ENCODE data around the gene PTK7. TPM values are rescaled to one million over a fixed set of nuclear protein-coding genes. Genes with fewer than 3 reads are reported as not detected.

PTK7 gene
- total RNA-seq, 2 experiments from 2014 or later = 13.0 to 18.5 TPM

GRCh38 chr6:43125119-43125518, 49.0 kb downstream of the PTK7 start:
- intact Hi-C loops (cut with micrococcal nuclease; ENCODE audit: unreplicated experiment) = no loop called here
- no peaks in the 10 kb centered on the region for H3K9me3 ChIP-seq (ENCODE audit: low read length)
- H3K4me1 ChIP-seq (ENCODE audit: insufficient read depth, low read length, poor library complexity, severe bottlenecking) = no peaks in the 10 kb centered on the region
- no TSS peak for BruUV-seq (replicated peaks)
- no peaks in the 10 kb centered on the region for H3K9me2 ChIP-seq (ENCODE audit: insufficient read depth, low read length)
- H3K36me3 ChIP-seq (ENCODE audit: insufficient read depth, low read length) = no peaks in the 10 kb centered on the region
- H3K27ac ChIP-seq (ENCODE audit: low read depth, low read length, poor library complexity, severe bottlenecking) = no peak overlapping the region
- H3K4me3 ChIP-seq (ENCODE audit: low read depth, low read length, poor library complexity, severe bottlenecking) = no peak overlapping the region
- ChIA-PET POLR2A (interaction anchor here (0.6 kb wide), 1 partner anchor 178 kb away, joined by 4 read pairs; no protein-coding TSS in a partner anchor), CTCF (ENCODE audit: unreplicated experiment) (no interaction called here)
- no peak overlapping the region for H2AFZ ChIP-seq (ENCODE audit: low read length)
- TF ChIP-seq CTCF (conservative IDR thresholded peaks at IDR 0.05; ENCODE audit: low read length) (no peak), EZH2phosphoT487 (IDR thresholded peaks at IDR 0.05; ENCODE audit: borderline replicate concordance, low read depth, low read length) (no peak)
- H3K4me2 ChIP-seq (ENCODE audit: low read length) = no peak overlapping the region
- no peaks in the 10 kb centered on the region for H4K20me1 ChIP-seq (ENCODE audit: insufficient read depth, low read length)
- no peaks in the 10 kb centered on the region for H3K79me2 ChIP-seq (ENCODE audit: insufficient read depth, low read depth, low read length)
- DNase-seq (ENCODE audit: low spot score) = no peak

GRCh38 chr6:43125555-43125954, 49.4 kb downstream of the PTK7 start:
- Histone ChIP-seq H3K27ac (ENCODE audit: low read depth, low read length, poor library complexity, severe bottlenecking) (no peak overlapping the region), H3K9me3 (ENCODE audit: low read length) (no peaks in the 10 kb centered on the region), H3K4me3 (ENCODE audit: low read depth, low read length, poor library complexity, severe bottlenecking) (no peak overlapping the region), H3K79me2 (ENCODE audit: insufficient read depth, low read depth, low read length) (no peaks in the 10 kb centered on the region), H2AFZ (ENCODE audit: low read length) (no peak overlapping the region), H4K20me1 (ENCODE audit: insufficient read depth, low read length) (no peaks in the 10 kb centered on the region), H3K36me3 (ENCODE audit: insufficient read depth, low read length) (no peaks in the 10 kb centered on the region), H3K4me2 (ENCODE audit: low read length) (no peak overlapping the region), H3K9me2 (ENCODE audit: insufficient read depth, low read length) (no peaks in the 10 kb centered on the region), H3K4me1 (ENCODE audit: insufficient read depth, low read length, poor library complexity, severe bottlenecking) (no peaks in the 10 kb centered on the region)
- CTCF ChIA-PET (ENCODE audit: unreplicated experiment) = no interaction called here
- no TSS peak for BruUV-seq (replicated peaks)
- no peak for TF ChIP-seq EZH2phosphoT487 (IDR thresholded peaks at IDR 0.05; ENCODE audit: borderline replicate concordance, low read depth, low read length)
- TF ChIP-seq CTCF (conservative IDR thresholded peaks at IDR 0.05; ENCODE audit: low read length) = no peak
- no peak for DNase-seq (ENCODE audit: low spot score)
- intact Hi-C loops (cut with micrococcal nuclease; ENCODE audit: unreplicated experiment) = no loop called here
- POLR2A ChIA-PET = interaction anchor here (0.6 kb wide), 1 partner anchor 179 kb away, joined by 4 read pairs; no protein-coding TSS in a partner anchor

- POLR2A ChIA-PET = no interaction called here
Observed at GRCh38 chr6:43127180-43127579, 51.1 kb downstream of the PTK7 start.

More at GRCh38 chr6:43127180-43127579, 51.1 kb downstream of the PTK7 start:
- intact Hi-C loops (cut with micrococcal nuclease; ENCODE audit: unreplicated experiment) = no loop called here
- H3K9me3 ChIP-seq (ENCODE audit: low read length) = no peaks in the 10 kb centered on the region
- H3K36me3 ChIP-seq (ENCODE audit: insufficient read depth, low read length) = no peaks in the 10 kb centered on the region
- TF ChIP-seq EZH2phosphoT487 (IDR thresholded peaks at IDR 0.05; ENCODE audit: borderline replicate concordance, low read depth, low read length) = no peak
- TF ChIP-seq CTCF (conservative IDR thresholded peaks at IDR 0.05; ENCODE audit: low read length) = no peak
- CTCF ChIA-PET (ENCODE audit: unreplicated experiment) = no interaction called here
- H4K20me1 ChIP-seq (ENCODE audit: insufficient read depth, low read length) = no peaks in the 10 kb centered on the region
- H3K79me2 ChIP-seq (ENCODE audit: insufficient read depth, low read depth, low read length) = no peaks in the 10 kb centered on the region
- BruUV-seq (replicated peaks) = no TSS peak
- H3K4me2 ChIP-seq (ENCODE audit: low read length) = no peak overlapping the region
- DNase-seq (ENCODE audit: low spot score) = no peak
- H3K4me3 ChIP-seq (ENCODE audit: low read depth, low read length, poor library complexity, severe bottlenecking) = no peak overlapping the region
- H2AFZ ChIP-seq (ENCODE audit: low read length) = no peak overlapping the region
- H3K4me1 ChIP-seq (ENCODE audit: insufficient read depth, low read length, poor library complexity, severe bottlenecking) = no peaks in the 10 kb centered on the region
- H3K27ac ChIP-seq (ENCODE audit: low read depth, low read length, poor library complexity, severe bottlenecking) = no peak overlapping the region
- H3K9me2 ChIP-seq (ENCODE audit: insufficient read depth, low read length) = no peaks in the 10 kb centered on the region

Measured in OCI-LY7 (cell line).